SK-N-SH (cell line): Measurements from ENCODE around the gene POP5.

ENCODE experiments used
- EP300 ChIP-seq, 2 experiments: IDR thresholded peaks; 2 replicates each; pipeline versions ENCODE4 v1.4.0 to v1.6.1; 2012; ENCODE audit warnings: borderline replicate concordance in 1 of 2, low read depth in 1 of 2, low read length in 1 of 2
- FOXJ3 ChIP-seq: sonication (generic); formaldehyde crosslinking; IDR thresholded peaks from 2 replicates; pipeline ENCODE4 v1.5.1; 2020; ENCODE audit warnings: mild to moderate bottlenecking, missing genetic modification reagents
- POLR2AphosphoS5 ChIP-seq: IDR thresholded peaks from 2 replicates; pipeline ENCODE4 v1.6.1; 2012; ENCODE audit warnings: low read depth, low read length
- RAD21 ChIP-seq: IDR thresholded peaks from 2 replicates; pipeline ENCODE4 v1.6.1; 2012; ENCODE audit warnings: mild to moderate bottlenecking, low read length
- TAF1 ChIP-seq: IDR thresholded peaks from 2 replicates; pipeline ENCODE4 v1.6.1; 2012; ENCODE audit warnings: low read depth, mild to moderate bottlenecking, low read length, moderate library complexity, borderline replicate concordance
- TF ChIP-seq, protein P1 (sequence below): IDR thresholded peaks from 2 replicates; pipeline ENCODE4 v1.4.0; 2012; ENCODE audit warnings: low read depth
- TF ChIP-seq, protein P2 (sequence below): fragments of 200-600 bp; sonication (generic); IDR thresholded peaks from 2 replicates; pipeline ENCODE4 v1.6.1; 2017; ENCODE audit warnings: antibody characterized with exemption, mild to moderate bottlenecking, moderate library complexity
- TF ChIP-seq, protein P3 (sequence below): IDR thresholded peaks from 2 replicates; pipeline ENCODE4 v1.6.1; 2012; ENCODE audit warnings: mild to moderate bottlenecking, low read depth, low read length, moderate library complexity

DNA sequence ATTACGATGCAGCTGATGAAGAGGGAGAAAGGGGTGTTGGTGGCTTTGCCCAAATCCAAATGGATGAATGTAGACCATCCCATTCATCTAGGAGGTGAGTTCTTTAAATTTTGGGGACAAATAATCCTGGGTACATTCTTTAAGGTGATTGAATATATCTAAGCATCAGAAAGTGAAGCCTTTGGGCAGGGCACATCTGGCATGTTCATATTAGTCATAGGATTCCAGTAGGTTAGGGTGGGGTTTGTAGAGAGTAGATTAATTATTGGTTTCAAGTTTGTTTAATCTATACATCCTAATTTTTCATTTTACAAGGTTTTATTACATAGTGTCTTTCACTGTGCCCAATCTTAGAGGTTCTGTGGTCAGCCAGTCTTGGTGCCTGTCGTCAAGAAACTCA lies 23.6 kb downstream of the POP5 start:
- no peak for TF ChIP-seq POLR2AphosphoS5
- TF ChIP-seq, protein P1, sequence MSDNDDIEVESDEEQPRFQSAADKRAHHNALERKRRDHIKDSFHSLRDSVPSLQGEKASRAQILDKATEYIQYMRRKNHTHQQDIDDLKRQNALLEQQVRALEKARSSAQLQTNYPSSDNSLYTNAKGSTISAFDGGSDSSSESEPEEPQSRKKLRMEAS: no peak
- TF ChIP-seq, protein P2, sequence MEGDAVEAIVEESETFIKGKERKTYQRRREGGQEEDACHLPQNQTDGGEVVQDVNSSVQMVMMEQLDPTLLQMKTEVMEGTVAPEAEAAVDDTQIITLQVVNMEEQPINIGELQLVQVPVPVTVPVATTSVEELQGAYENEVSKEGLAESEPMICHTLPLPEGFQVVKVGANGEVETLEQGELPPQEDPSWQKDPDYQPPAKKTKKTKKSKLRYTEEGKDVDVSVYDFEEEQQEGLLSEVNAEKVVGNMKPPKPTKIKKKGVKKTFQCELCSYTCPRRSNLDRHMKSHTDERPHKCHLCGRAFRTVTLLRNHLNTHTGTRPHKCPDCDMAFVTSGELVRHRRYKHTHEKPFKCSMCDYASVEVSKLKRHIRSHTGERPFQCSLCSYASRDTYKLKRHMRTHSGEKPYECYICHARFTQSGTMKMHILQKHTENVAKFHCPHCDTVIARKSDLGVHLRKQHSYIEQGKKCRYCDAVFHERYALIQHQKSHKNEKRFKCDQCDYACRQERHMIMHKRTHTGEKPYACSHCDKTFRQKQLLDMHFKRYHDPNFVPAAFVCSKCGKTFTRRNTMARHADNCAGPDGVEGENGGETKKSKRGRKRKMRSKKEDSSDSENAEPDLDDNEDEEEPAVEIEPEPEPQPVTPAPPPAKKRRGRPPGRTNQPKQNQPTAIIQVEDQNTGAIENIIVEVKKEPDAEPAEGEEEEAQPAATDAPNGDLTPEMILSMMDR: no peak
- no peak for TF ChIP-seq EP300 (IDR thresholded peaks at IDR 0.05; ENCODE audit: borderline replicate concordance in 1 of 2, low read depth in 1 of 2, low read length in 1 of 2)
- no peak for TF ChIP-seq FOXJ3 (CRISPR knock-in tag)
- TF ChIP-seq TAF1: no peak
- no peak for TF ChIP-seq RAD21
- TF ChIP-seq, protein P3, sequence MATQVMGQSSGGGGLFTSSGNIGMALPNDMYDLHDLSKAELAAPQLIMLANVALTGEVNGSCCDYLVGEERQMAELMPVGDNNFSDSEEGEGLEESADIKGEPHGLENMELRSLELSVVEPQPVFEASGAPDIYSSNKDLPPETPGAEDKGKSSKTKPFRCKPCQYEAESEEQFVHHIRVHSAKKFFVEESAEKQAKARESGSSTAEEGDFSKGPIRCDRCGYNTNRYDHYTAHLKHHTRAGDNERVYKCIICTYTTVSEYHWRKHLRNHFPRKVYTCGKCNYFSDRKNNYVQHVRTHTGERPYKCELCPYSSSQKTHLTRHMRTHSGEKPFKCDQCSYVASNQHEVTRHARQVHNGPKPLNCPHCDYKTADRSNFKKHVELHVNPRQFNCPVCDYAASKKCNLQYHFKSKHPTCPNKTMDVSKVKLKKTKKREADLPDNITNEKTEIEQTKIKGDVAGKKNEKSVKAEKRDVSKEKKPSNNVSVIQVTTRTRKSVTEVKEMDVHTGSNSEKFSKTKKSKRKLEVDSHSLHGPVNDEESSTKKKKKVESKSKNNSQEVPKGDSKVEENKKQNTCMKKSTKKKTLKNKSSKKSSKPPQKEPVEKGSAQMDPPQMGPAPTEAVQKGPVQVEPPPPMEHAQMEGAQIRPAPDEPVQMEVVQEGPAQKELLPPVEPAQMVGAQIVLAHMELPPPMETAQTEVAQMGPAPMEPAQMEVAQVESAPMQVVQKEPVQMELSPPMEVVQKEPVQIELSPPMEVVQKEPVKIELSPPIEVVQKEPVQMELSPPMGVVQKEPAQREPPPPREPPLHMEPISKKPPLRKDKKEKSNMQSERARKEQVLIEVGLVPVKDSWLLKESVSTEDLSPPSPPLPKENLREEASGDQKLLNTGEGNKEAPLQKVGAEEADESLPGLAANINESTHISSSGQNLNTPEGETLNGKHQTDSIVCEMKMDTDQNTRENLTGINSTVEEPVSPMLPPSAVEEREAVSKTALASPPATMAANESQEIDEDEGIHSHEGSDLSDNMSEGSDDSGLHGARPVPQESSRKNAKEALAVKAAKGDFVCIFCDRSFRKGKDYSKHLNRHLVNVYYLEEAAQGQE: no peak
